ENCODE results near the gene PLCB2.

Gene PLCB2

GRCh38 chr15:40283615-40284300 is 24.0 kb downstream of the PLCB2 start:
- no peak for DNase-seq

DNA sequence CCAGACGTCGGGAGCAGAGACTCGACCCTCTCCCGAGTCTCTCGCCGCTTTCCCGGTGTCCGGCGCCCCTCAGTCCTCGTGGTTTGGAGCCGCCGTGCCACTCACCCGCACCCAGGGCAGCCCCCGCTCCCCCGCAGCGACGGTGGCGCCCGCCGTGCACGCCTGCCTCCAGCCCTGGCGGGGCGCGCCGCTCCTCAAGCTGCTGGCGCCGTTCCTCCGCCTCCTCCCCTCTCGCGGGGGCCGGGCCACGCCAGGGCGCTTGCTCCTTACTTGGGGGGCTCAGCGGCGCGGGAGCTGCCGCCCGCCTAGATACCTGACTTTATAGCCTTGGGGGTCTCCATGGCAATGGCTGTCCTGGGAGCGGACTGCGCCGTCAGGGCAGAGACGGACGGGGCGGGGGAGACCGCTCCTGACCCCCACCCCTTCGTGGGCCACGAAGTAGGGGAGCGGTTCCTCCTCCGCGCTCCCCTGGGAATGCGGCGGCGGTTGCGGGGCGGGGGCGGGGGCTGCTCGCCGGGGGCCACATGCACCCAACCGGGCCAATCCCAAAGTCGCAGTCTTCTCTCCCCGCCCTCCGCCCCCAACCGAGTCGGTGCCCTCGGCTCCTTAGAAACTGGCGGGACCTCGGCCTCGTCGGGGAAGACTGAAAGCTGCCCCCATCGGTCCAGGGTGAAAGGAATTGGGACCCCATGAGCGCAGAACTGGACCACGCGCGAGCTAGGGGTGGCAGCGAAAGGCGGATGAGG is 24.7 kb downstream of the PLCB2 start, which contains the start of gene ANKRD63:
Gene ANKRD63 (minus strand): TSS at position 196 of the 746 bp plus-strand sequence. CDS start 478 bp downstream, outside the sequence.
- DNase-seq: peak; percentile 35

GRCh38 chr15:40282147-40282868 is 25.4 kb downstream of the PLCB2 start:
- DNase-seq: peak; percentile 61

- no peak for DNase-seq
Measured at GRCh38 chr15:40281801-40282146, 26.0 kb downstream of the PLCB2 start.

GRCh38 chr15:40281057-40281800 is 26.5 kb downstream of the PLCB2 start:
- DNase-seq: no peak

- no peak for DNase-seq
Measured at GRCh38 chr15:40280260-40281056, 27.3 kb downstream of the PLCB2 start.

DNA sequence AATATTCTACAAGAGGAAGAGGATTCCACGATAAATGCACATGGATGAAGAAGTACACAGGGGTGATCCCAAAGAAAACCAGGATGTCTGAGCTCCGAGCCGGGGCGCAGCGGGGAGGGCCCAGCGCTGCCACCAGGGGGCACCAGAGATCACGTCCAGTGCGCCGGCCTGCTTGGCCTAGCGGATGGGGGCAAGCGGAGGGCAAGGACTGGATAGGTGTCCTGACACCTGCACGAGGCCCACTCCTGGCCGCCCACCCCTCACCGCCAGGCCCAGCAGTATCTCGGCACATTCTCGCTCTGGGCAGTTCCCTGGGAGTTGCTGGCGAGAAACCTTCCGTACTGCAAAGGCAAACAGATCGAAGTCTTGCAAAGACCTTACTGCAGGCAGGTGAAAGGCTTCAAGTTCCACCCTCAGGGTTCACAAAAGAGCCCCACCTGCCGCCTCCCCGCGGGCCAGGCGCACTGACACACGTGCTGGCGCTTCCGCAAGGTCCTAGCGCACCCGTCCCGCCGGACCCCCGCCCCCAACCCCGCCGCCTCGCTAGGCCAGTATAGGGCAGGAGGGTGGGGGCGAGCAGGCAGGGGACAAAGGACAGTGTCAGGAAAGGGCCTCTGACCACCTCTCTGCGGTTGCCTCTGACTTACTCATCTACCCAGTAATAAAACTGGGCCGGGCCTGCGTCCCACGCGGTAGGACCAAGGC is 28.1 kb downstream of the PLCB2 start:
- peak; percentile 70 for DNase-seq

GRCh38 chr15:40278026-40278425 is 29.7 kb downstream of the PLCB2 start:
- DNase-seq: no peak

DNA sequence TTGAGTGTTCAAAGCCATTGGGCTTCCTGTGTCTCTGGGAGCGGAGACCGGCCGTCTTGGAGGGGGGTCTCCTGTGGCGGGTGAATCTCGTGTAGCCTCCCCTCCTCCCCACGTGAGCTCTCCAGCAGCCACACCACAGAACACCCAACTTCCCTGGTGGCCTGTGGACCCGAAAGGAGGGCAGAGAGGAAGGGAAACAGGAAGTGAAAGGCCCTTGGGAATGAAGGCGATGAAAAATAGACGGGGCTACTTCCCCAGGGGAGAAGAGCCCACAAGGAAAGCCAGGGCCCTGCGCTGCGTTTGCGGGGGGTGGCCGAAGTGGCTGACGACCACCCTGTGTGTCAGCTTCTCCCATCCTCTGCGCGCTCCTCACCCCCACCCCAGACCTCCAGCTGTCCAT is 30.3 kb downstream of the PLCB2 start:
- DNase-seq: no peak

DNA sequence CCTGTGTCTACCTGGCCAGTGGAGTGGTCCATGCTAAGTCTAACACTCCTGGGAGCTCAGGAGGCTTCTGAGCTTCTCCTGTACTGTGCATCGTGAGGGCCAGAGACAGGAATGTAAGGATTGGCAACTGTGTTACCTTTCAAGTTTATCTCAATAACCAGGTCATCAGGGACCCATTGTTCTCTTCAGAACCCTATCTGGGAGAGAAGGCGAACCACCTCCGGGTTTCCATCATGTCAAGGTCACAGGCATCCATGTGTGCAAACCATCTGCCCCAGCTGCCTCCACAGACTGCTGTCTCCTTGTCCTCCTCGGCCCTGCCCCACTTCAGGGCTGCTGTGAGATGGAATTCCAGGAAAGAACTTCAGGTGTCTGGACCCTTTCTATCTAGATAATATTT is 30.8 kb downstream of the PLCB2 start:
- no peak for DNase-seq

DNA sequence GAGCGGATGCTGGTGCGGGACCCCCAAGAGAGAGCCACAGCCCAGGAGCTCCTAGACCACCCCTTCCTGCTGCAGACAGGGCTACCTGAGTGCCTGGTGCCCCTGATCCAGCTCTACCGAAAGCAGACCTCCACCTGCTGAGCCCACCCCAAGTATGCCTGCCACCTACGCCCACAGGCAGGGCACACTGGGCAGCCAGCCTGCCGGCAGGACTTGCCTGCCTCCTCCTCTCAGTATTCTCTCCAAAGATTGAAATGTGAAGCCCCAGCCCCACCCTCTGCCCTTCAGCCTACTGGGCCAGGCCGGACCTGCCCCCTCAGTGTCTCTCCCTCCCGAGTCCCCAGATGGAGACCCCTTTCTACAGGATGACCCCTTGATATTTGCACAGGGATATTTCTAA is 31.8 kb downstream of the PLCB2 start:
- DNase-seq: no peak

GRCh38 chr15:40275523-40275922 is 32.2 kb downstream of the PLCB2 start:
- DNase-seq: no peak

DNA sequence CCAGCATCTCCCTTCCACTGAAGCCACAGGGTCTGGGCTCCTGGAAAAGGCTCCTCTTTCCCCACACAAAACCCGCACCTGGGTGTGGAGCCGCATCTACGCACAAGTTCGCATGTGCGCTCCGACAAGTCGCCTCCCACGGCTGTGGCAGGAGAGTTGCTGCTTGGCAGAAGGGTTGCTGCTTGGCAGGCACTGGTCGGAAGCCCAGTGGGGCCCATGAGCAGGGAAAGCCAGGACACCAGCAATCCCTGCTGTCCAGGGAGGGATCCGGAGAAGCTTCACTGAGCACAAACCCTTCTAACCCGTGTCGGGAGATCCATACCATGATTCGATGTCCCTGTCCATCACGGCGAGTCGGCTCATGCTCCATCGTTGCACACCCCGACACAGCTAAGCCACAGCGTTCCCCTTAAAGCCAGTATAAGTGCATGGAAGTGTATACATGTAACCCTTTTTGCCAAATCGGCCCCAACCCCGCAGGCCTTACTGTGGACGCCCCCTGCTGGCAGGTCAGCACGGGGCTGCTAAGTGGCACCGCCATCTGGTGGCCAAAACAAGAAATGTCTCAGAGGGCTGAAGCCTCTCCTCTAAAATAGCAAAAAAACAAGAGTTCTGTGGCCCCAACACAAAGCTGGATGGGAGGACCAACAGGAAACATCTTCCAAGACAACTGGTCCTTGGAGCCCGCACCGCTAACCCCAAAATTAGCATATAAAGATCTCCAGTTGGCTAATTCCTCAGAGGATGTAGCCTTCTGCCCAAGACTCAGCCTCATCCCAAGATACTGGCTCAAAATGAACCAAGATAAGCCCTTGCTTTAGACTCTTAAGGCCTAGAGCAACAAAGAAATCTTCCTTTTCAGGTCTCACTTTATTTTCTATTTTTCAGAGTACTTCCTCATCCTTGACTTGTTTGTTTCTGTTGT is 33.1 kb downstream of the PLCB2 start:
- peak; percentile 89 for DNase-seq

DNA sequence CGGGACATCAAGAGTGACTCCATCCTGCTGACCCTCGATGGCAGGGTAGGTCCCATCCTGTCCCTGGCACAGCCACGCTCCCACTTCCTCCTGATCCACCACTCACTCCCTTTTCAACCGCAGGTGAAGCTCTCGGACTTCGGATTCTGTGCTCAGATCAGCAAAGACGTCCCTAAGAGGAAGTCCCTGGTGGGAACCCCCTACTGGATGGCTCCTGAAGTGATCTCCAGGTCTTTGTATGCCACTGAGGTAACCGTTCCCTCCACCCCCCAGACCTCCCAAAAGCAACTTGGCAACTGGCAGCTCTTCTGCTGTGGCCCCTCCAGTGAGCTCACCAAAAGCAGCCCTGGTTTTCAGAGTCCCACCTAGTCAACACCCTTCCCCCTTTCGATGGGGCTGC is 34.3 kb downstream of the PLCB2 start:
- no peak for DNase-seq

- DNase-seq: no peak
Measured at GRCh38 chr15:40272485-40273056, 35.2 kb downstream of the PLCB2 start.

- DNase-seq: no peak
Measured at GRCh38 chr15:40271685-40272484, 35.9 kb downstream of the PLCB2 start.

- no peak for DNase-seq
Measured at GRCh38 chr15:40270246-40270995, 37.3 kb downstream of the PLCB2 start.

DNA sequence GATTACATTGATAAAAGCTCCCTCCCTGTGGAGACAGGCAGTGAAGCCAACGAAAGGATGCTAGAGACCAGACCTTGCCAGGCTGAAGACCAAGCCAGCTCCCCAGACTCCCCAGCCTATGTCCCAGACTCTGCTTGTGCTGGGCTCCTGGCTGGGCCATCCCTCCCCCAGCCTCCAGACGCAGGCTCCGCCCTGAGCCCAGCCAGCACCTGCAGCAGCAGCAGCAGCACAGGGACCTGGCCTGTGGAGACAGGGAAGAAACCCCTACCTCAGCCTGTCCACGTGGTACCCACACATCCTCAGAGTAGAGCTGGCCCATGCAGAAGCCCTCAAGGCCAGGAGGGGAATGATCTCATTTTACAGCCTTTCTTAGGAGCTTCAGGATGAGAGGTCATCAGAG is 38.1 kb downstream of the PLCB2 start:
- no peak for DNase-seq
